IMR-90 (cell line): ENCODE measurements around the gene TAPBP. TPM values are rescaled to one million over a fixed set of nuclear protein-coding genes. Genes with fewer than 3 reads are reported as not detected.

Experiments used
- ATAC-seq: fragments of 200-7000 bp; cut with Tn5 transposase; 2 replicates; pipeline ENCODE4 v1.9.1; 2020; ENCODE audit warnings: low read depth, mild to moderate bottlenecking, moderate library complexity
- BruUV-seq: library from RNA; stranded (reverse); fragments of 400-500 nt; replicated peaks from 2 replicates; lab custom pipeline; 2021; lab: Mats Ljungman, UMichigan
- CTCF ChIA-PET: fragments of 300-600 bp; formaldehyde crosslinking; extraction: SDS; loops from one replicate; lab custom pipeline; 2021; ENCODE audit warnings: antibody characterized with exemption; lab: Yijun Ruan, JAX
- POLR2A ChIA-PET: fragments of 300-600 bp; sonication (Branson Sonifier 250); formaldehyde crosslinking; loops from one replicate; lab custom pipeline; 2022; ENCODE audit warnings: antibody characterized with exemption; ENCODE audit not compliant: unreplicated experiment; lab: Charles Lee
- DNase-seq: peaks from one replicate; pipeline ENCODE4 v3.0.0; 2013
- H2AFZ ChIP-seq: replicated peaks from 2 replicates; pipeline ENCODE3; 2013; ENCODE audit warnings: low read length, mild to moderate bottlenecking; ENCODE audit not compliant: poor library complexity
- H2AK5ac ChIP-seq: 2 replicates; pipeline ENCODE4 v1.6.1; 2013; ENCODE audit warnings: low read depth, low read length, inconsistent platforms
- H2AK9ac ChIP-seq: replicated peaks from 2 replicates; pipeline ENCODE3; 2013; ENCODE audit warnings: mild to moderate bottlenecking, low read depth, low read length, moderate library complexity; ENCODE audit not compliant: poor library complexity
- H2BK120ac ChIP-seq: 2 replicates; pipeline ENCODE4 v1.6.1; 2013; ENCODE audit warnings: low read depth, low read length, inconsistent platforms
- H2BK15ac ChIP-seq: 3 replicates; pipeline ENCODE4 v1.6.1; 2013; ENCODE audit warnings: low read depth, low read length, inconsistent platforms
- H2BK20ac ChIP-seq: 2 replicates; pipeline ENCODE4 v1.6.1; 2013; ENCODE audit warnings: low read depth, mild to moderate bottlenecking, inconsistent platforms, low read length, moderate library complexity
- H2BK5ac ChIP-seq: 2 replicates; pipeline ENCODE4 v1.6.1; 2013; ENCODE audit warnings: mild to moderate bottlenecking, low read depth, low read length, inconsistent platforms; ENCODE audit not compliant: poor library complexity, severe bottlenecking
- H3K14ac ChIP-seq: replicated peaks from 2 replicates; pipeline ENCODE4 v1.6.1; 2013; ENCODE audit warnings: low read depth, low read length, inconsistent platforms
- H3K18ac ChIP-seq: 2 replicates; pipeline ENCODE4 v1.6.1; 2013; ENCODE audit warnings: low read depth, low read length, control low read depth
- H3K23ac ChIP-seq: 2 replicates; pipeline ENCODE4 v1.6.1; 2013; ENCODE audit warnings: low read depth, low read length, inconsistent platforms
- H3K27ac ChIP-seq: 2 replicates; pipeline ENCODE4 v1.5.1; 2013; ENCODE audit warnings: mild to moderate bottlenecking, control low read depth, low read length; ENCODE audit not compliant: insufficient read depth
- H3K27me3 ChIP-seq: 2 replicates; pipeline ENCODE4 v1.6.1; 2013; ENCODE audit warnings: low read length; ENCODE audit not compliant: control insufficient read depth, insufficient read depth
- H3K36me3 ChIP-seq: 2 replicates; pipeline ENCODE4 v1.6.1; 2013; ENCODE audit warnings: low read length, mixed read lengths; ENCODE audit not compliant: control insufficient read depth, insufficient read depth
- H3K4ac ChIP-seq: 2 replicates; pipeline ENCODE4 v1.6.1; 2013; ENCODE audit warnings: low read depth, low read length, inconsistent platforms
- H3K4me1 ChIP-seq: 2 replicates; pipeline ENCODE4 v1.6.1; 2013; ENCODE audit warnings: low read length, mixed read lengths; ENCODE audit not compliant: control insufficient read depth, insufficient read depth
- H3K4me2 ChIP-seq: 2 replicates; pipeline ENCODE4 v1.6.1; 2013; ENCODE audit warnings: low read depth, mild to moderate bottlenecking, control low read depth, low read length, moderate library complexity
- H3K4me3 ChIP-seq: 2 replicates; pipeline ENCODE4 v1.5.1; 2013; ENCODE audit warnings: low read depth, mild to moderate bottlenecking, control low read depth, low read length, moderate library complexity; ENCODE audit not compliant: insufficient read depth
- H3K56ac ChIP-seq: 2 replicates; pipeline ENCODE4 v1.6.1; 2013; ENCODE audit warnings: low read length, inconsistent platforms; ENCODE audit not compliant: insufficient read depth; ENCODE audit errors: extremely low read depth
- H3K79me1 ChIP-seq, 2 experiments: 2 replicates each; pipeline ENCODE4 v1.6.1; 2013; ENCODE audit warnings: low read length in 2 of 2, inconsistent platforms in 1 of 2, low read depth in 1 of 2
- H3K9ac ChIP-seq: 2 replicates; pipeline ENCODE4 v1.6.1; 2013; ENCODE audit warnings: low read depth, low read length, control low read depth
- H3K9me1 ChIP-seq: 2 replicates; pipeline ENCODE4 v1.6.1; 2013; ENCODE audit warnings: low read length, inconsistent platforms; ENCODE audit not compliant: insufficient read depth
- H3K9me3 ChIP-seq: 2 replicates; pipeline ENCODE4 v1.6.1; 2013; ENCODE audit warnings: low read length; ENCODE audit not compliant: control insufficient read depth, insufficient read depth
- H4K20me1 ChIP-seq: 2 replicates; pipeline ENCODE4 v1.6.1; 2013; ENCODE audit warnings: low read length, inconsistent platforms; ENCODE audit not compliant: insufficient read depth
- H4K5ac ChIP-seq: 2 replicates; pipeline ENCODE4 v1.6.1; 2013; ENCODE audit warnings: mild to moderate bottlenecking, low read depth, low read length, control low read depth
- H4K8ac ChIP-seq, 2 experiments: 2 replicates each; pipeline ENCODE4 v1.6.1; 2013; ENCODE audit warnings: low read depth in 2 of 2, low read length in 2 of 2, control low read depth in 1 of 2, inconsistent platforms in 1 of 2
- H4K91ac ChIP-seq: 2 replicates; pipeline ENCODE4 v1.6.1; 2013; ENCODE audit warnings: low read depth, low read length, inconsistent platforms; ENCODE audit not compliant: insufficient read depth
- BHLHE40 ChIP-seq: fragments of 150-350 bp; IDR thresholded peaks from 2 replicates; pipeline ENCODE4 v1.6.1; 2016; ENCODE audit warnings: mild to moderate bottlenecking, low read depth, low read length
- CEBPB ChIP-seq: IDR thresholded peaks from 2 replicates; pipeline ENCODE4 v1.6.1; 2012; ENCODE audit warnings: low read depth, low read length, improper control_type of control experiment
- CHD1 ChIP-seq: IDR thresholded peaks from 2 replicates; pipeline ENCODE4 v1.6.1; 2012; ENCODE audit warnings: low read depth, low read length, improper control_type of control experiment
- FOS ChIP-seq: fragments of 150-350 bp; IDR thresholded peaks from 2 replicates; pipeline ENCODE4 v1.6.1; 2016; ENCODE audit warnings: low read depth, low read length
- MAFK ChIP-seq: IDR thresholded peaks from 2 replicates; pipeline ENCODE4 v1.6.1; 2012; ENCODE audit warnings: low read depth, low read length, improper control_type of control experiment
- MAZ ChIP-seq: IDR thresholded peaks from 2 replicates; pipeline ENCODE4 v1.6.1; 2012; ENCODE audit warnings: low read depth, mild to moderate bottlenecking, low read length, improper control_type of control experiment, moderate library complexity, borderline replicate concordance
- MXI1 ChIP-seq: IDR thresholded peaks from 2 replicates; pipeline ENCODE4 v1.6.1; 2012; ENCODE audit warnings: low read depth, mild to moderate bottlenecking, low read length, moderate library complexity, borderline replicate concordance
- NFE2L2 ChIP-seq: fragments of 150-350 bp; IDR thresholded peaks from 2 replicates; pipeline ENCODE4 v1.6.1; 2016; ENCODE audit warnings: low read depth, mild to moderate bottlenecking, low read length
- POLR2A ChIP-seq: IDR thresholded peaks from 2 replicates; pipeline ENCODE4 v1.6.1; 2012; ENCODE audit warnings: mild to moderate bottlenecking, low read depth, low read length
- RAD21 ChIP-seq: IDR thresholded peaks from 2 replicates; pipeline ENCODE4 v1.6.1; 2012; ENCODE audit warnings: low read length, improper control_type of control experiment
- RCOR1 ChIP-seq: IDR thresholded peaks from 2 replicates; pipeline ENCODE4 v1.6.1; 2012; ENCODE audit warnings: mild to moderate bottlenecking, low read length, improper control_type of control experiment; ENCODE audit not compliant: insufficient replicate concordance
- RFX5 ChIP-seq: IDR thresholded peaks from 2 replicates; pipeline ENCODE4 v1.8.0; 2012; ENCODE audit warnings: low read depth, mild to moderate bottlenecking, low read length, moderate library complexity
- SMC3 ChIP-seq: fragments of 150-350 bp; IDR thresholded peaks from 2 replicates; pipeline ENCODE4 v1.6.1; 2016; ENCODE audit warnings: low read depth, mild to moderate bottlenecking, antibody characterized with exemption, low read length, moderate library complexity
- WGBS, 2 experiments: methylation state at CpG; one replicate each; pipeline versions ENCODE4 v1.1.5 to v1.1.7; 2013; ENCODE audit warnings: missing lambda C conversion rate in 2 of 2; ENCODE audit not compliant: insufficient read length in 1 of 2; ENCODE audit errors: extremely low coverage in 2 of 2; 5-methylcytosine and 5-hydroxymethylcytosine counted together
- dilution Hi-C: fragments of 300-500 bp; cut with HindIII; formaldehyde crosslinking; loops from one replicate; pipeline ENCODE4 v1.14.3; 2018; ENCODE audit warnings: low sequenced_read_pairs; ENCODE audit not compliant: unreplicated experiment
- in situ Hi-C: fragments of 300-500 bp; cut with MboI; formaldehyde crosslinking; loops from 3 replicates; pipeline ENCODE4 v1.14.3; 2019; ENCODE audit warnings: low sequenced_read_pairs, inconsistent platforms, mixed read lengths
- intact Hi-C: fragments of 100-400 bp; cut with micrococcal nuclease; formaldehyde crosslinking; loops from 2 replicates; pipeline ENCODE4 v1.10.0; 2022
- polyA plus RNA-seq, 3 experiments: library from polyadenylated mRNA; depleted of rRNA; stranded (reverse); fragments of >200 nt; gene quantifications; 2 replicates each; pipeline ENCODE4 v1.2.3, GENCODE V29; 2012; ENCODE audit warnings: low replicate concordance in 1 of 3
- total RNA-seq: library from RNA; depleted of rRNA; stranded (reverse); fragments of >200 nt; gene quantifications from 2 replicates; pipeline ENCODE4 v1.2.3, GENCODE V29; 2012
- TF ChIP-seq, protein P1 (sequence below): fragments of 150-350 bp; IDR thresholded peaks from 2 replicates; pipeline ENCODE4 v1.6.1; 2016; ENCODE audit warnings: low read depth, mild to moderate bottlenecking, low read length, moderate library complexity, borderline replicate concordance
- TF ChIP-seq, protein P2 (sequence below): conservative IDR thresholded peaks from 2 replicates; pipeline ENCODE4 v1.5.1; 2012; ENCODE audit warnings: mild to moderate bottlenecking, low read depth, low read length, improper control_type of control experiment
- TF ChIP-seq, protein P3 (sequence below): fragments of 150-350 bp; IDR thresholded peaks from 2 replicates; pipeline ENCODE4 v1.6.1; 2017; ENCODE audit warnings: mild to moderate bottlenecking, antibody characterized with exemption, low read length, low read depth

TAPBP gene
- total and polyA plus RNA-seq, 2 of the 4 experiments (the other 2 are of a cell fraction) = 13.1 to 63.3 TPM

DNA sequence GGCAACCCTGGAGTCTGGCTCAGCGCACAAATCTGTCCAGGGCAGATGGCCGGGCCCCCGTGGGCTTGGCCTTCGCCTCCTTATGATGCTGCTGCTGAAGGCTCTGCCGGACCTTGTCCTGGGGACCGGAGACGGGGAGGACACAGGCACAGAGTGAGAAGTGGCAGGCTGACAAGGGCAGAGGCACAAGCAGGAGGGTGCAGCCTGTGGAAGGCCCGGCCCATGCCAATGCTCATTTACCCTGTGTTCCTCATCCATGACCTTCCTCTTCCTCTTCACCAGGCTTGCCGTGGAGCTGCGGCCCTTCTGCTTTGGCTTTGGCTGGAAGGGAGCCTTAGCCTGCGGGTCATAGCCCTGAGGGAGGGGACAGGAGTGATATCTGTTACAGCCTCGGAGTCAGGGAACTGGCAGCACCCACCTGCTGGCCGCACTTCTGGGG is 34.6 kb downstream of the TAPBP start:
- Histone ChIP-seq H2BK20ac (no peak overlapping the region), H3K56ac (no peak overlapping the region), H3K18ac (no peak overlapping the region), H4K20me1 (peaks cover 57% of the 10 kb centered on the region), H3K14ac (no peak overlapping the region), H3K23ac (no peak overlapping the region), H2BK5ac (no peak overlapping the region), H3K9me1 (peaks cover 3% of the 10 kb centered on the region), H2BK120ac (no peak overlapping the region), H2AFZ (peak overlapping the region; percentile 63), H4K91ac (no peak overlapping the region), H3K9me3 (no peaks in the 10 kb centered on the region), H3K27ac (no peak overlapping the region), H3K79me1 (peaks cover 19 to 45% of the 10 kb centered on the region in 2 experiments), H2BK15ac (no peak overlapping the region), H3K36me3 (peaks cover 64% of the 10 kb centered on the region), H3K9ac (no peak overlapping the region), H3K4me1 (peaks cover 8% of the 10 kb centered on the region), H4K5ac (no peak overlapping the region), H3K4me2 (no peak overlapping the region), H3K4ac (no peak overlapping the region), H3K27me3 (no peaks in the 10 kb centered on the region), H2AK9ac (peak overlapping the region; percentile 42), H4K8ac (no peak overlapping the region), H3K4me3 (no peak overlapping the region), H2AK5ac (no peak overlapping the region)
- WGBS, 2 experiments = 91% methylated on average over 4 of the region's 13 CpGs; no CpG with 5 or more reads in 1 of the 2 experiments
- TF ChIP-seq, protein P1, sequence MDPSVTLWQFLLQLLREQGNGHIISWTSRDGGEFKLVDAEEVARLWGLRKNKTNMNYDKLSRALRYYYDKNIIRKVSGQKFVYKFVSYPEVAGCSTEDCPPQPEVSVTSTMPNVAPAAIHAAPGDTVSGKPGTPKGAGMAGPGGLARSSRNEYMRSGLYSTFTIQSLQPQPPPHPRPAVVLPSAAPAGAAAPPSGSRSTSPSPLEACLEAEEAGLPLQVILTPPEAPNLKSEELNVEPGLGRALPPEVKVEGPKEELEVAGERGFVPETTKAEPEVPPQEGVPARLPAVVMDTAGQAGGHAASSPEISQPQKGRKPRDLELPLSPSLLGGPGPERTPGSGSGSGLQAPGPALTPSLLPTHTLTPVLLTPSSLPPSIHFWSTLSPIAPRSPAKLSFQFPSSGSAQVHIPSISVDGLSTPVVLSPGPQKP = no peak
- no peak for TF ChIP-seq MXI1
- TF ChIP-seq, protein P2, sequence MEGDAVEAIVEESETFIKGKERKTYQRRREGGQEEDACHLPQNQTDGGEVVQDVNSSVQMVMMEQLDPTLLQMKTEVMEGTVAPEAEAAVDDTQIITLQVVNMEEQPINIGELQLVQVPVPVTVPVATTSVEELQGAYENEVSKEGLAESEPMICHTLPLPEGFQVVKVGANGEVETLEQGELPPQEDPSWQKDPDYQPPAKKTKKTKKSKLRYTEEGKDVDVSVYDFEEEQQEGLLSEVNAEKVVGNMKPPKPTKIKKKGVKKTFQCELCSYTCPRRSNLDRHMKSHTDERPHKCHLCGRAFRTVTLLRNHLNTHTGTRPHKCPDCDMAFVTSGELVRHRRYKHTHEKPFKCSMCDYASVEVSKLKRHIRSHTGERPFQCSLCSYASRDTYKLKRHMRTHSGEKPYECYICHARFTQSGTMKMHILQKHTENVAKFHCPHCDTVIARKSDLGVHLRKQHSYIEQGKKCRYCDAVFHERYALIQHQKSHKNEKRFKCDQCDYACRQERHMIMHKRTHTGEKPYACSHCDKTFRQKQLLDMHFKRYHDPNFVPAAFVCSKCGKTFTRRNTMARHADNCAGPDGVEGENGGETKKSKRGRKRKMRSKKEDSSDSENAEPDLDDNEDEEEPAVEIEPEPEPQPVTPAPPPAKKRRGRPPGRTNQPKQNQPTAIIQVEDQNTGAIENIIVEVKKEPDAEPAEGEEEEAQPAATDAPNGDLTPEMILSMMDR = no peak
- TF ChIP-seq, protein P3, sequence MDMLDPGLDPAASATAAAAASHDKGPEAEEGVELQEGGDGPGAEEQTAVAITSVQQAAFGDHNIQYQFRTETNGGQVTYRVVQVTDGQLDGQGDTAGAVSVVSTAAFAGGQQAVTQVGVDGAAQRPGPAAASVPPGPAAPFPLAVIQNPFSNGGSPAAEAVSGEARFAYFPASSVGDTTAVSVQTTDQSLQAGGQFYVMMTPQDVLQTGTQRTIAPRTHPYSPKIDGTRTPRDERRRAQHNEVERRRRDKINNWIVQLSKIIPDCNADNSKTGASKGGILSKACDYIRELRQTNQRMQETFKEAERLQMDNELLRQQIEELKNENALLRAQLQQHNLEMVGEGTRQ = no peak
- no peak for TF ChIP-seq POLR2A
- TF ChIP-seq SMC3 = no peak
- TF ChIP-seq BHLHE40 = no peak
- no peak for TF ChIP-seq RAD21
- no peak for TF ChIP-seq NFE2L2
- no peak for TF ChIP-seq MAFK
- TF ChIP-seq FOS = no peak
- TF ChIP-seq RCOR1 = no peak
- TF ChIP-seq RFX5 = no peak
- TF ChIP-seq CHD1 = no peak
- no peak for TF ChIP-seq CEBPB
- no peak for TF ChIP-seq MAZ
- DNase-seq (no peak), ATAC-seq (no peak)
- intact Hi-C loops = no loop called here
- BruUV-seq = no TSS peak
- ChIA-PET POLR2A (no interaction called here), CTCF (interaction anchor here (0.6 kb wide), 1 partner anchor 22 kb away, joined by 5 read pairs; no protein-coding TSS in a partner anchor)
- in situ Hi-C loops = no loop called here
- dilution Hi-C loops = no loop called here
